Measurements from ENCODE around the gene UBAP1L.
"Not testable (repeated sequence)": the region's sequence is repeated elsewhere in the genome, so short reads cannot be mapped to it uniquely, and the experiment has no call there.

Gene UBAP1L

DNA sequence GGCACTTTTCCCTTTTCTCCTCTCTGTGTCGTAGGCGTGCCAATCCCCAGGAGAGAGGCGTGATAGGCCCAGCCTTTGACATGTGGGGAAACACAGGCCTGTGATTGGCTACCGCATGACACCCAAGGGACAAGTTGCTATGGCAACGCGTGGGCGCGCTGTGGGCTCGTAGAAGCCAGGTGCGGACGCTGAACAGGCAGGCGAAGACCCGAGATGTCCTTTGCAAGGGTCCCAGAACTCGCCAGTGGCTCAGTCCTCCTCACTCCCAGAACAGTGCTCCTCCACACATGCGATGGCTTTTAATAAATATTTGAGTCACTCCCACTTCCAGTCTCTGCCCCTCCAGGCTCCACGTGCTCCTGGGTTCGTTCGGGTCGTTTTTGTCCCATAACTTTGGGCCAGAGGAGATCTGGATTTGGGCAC, 65.6 kb downstream of the UBAP1L start:
- TF ChIP-seq, protein P1, sequence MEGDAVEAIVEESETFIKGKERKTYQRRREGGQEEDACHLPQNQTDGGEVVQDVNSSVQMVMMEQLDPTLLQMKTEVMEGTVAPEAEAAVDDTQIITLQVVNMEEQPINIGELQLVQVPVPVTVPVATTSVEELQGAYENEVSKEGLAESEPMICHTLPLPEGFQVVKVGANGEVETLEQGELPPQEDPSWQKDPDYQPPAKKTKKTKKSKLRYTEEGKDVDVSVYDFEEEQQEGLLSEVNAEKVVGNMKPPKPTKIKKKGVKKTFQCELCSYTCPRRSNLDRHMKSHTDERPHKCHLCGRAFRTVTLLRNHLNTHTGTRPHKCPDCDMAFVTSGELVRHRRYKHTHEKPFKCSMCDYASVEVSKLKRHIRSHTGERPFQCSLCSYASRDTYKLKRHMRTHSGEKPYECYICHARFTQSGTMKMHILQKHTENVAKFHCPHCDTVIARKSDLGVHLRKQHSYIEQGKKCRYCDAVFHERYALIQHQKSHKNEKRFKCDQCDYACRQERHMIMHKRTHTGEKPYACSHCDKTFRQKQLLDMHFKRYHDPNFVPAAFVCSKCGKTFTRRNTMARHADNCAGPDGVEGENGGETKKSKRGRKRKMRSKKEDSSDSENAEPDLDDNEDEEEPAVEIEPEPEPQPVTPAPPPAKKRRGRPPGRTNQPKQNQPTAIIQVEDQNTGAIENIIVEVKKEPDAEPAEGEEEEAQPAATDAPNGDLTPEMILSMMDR (IDR thresholded peaks at IDR 0.05; ENCODE audit: control insufficient read depth, insufficient read depth, low read depth, low read length, missing control alignments): no peak
- H3K4me3 ChIP-seq (ENCODE audit: control insufficient read depth, low read depth, low read length): peak overlapping the region; percentile 44
- DNase-seq (ENCODE audit: low read depth): peak; percentile 68

DNA sequence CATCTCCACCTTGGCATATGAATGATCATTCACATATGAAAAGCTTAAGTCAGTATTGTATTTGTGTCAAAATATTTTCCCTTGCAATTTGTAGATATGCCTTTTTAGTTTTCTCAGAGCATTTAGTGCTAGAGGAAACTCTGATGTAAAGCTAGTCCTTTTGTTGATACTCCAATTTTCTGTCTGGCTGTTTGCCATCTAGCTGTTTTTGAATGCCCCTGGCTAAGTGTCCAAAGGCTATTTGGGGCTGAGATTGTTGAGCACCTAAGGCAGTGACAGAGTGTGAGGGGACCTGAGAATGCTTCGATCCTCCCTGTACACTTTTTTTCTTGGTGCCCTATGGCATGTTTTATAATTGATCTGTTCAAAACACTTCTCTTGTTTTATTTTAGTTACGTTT, 66.8 kb downstream of the UBAP1L start:
- TF ChIP-seq, protein P1 (IDR thresholded peaks at IDR 0.05; ENCODE audit: control insufficient read depth, insufficient read depth, low read depth, low read length, missing control alignments): no peak
- no peak overlapping the region for H3K4me3 ChIP-seq (ENCODE audit: control insufficient read depth, low read depth, low read length)
- no peak for DNase-seq (ENCODE audit: low read depth)

DNA sequence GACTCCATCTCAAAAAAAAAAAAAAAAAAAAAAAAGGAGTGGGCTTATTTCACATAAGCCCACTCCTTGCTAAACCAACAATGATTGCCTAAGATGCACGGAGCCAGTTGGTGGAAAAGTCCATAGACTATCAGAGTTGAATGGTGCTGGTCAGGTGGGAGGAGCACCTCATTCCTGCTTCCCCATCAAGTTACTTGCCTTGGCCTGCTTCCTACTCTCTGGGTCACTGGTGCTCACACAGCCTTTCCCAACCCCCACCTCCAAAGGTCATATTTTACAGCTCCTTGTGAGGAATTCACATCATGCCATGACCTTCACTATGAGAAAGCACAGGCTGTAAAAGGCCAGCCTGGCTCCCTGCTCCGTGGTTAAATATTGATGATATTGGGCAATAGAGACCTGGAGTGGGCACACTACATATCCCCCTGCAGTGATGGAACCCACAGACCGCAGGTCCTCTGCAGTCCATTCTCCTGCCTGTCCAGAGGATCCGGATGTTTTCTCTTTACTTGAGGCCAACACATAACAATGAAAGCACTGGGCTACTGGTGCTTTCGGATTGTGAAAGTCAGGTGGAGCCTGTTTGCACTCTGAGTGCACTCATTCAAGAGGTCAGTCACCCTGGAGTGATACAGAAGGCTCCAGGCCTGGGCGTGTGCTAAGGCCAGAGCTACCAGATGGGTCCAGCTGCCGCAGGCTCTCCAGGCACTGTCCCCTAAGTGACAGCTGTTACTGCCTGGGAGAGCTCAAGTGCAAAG, 70.1 kb downstream of the UBAP1L start, which contains the start of gene SLC51B:
TSS of gene SLC51B (plus strand) at position 664 of the 758 bp plus-strand sequence. CDS start 4,618 bp downstream, outside the sequence.
- TF ChIP-seq, protein P1 (IDR thresholded peaks at IDR 0.05; ENCODE audit: control insufficient read depth, insufficient read depth, low read depth, low read length, missing control alignments): no peak
- DNase-seq (ENCODE audit: low read depth): no peak
- H3K4me3 ChIP-seq (ENCODE audit: control insufficient read depth, low read depth, low read length): no peak within 1 kb of the TSS

DNA sequence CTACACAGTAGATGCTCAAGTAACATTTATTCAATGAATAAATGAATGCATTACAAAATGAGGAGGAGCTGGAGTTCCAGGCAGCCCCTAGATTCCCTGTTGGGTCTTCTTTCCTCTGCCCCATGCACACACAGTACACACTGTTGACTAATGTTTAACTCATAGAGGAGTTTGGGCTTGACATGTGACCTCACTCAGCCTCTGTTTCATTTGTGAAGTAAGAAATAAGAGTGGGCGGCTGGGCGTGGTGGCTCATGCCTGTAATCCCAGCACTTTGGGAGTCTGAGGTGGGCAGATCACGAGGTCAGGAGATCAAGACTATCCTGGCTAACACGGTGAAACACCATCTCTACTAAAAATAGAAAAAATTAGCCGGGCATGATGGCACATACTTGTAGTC, 70.8 kb downstream of the UBAP1L start:
- DNase-seq (ENCODE audit: low read depth): peak; percentile 16
- not testable (repeated sequence) for H3K4me3 ChIP-seq (ENCODE audit: control insufficient read depth, low read depth, low read length)

DNA sequence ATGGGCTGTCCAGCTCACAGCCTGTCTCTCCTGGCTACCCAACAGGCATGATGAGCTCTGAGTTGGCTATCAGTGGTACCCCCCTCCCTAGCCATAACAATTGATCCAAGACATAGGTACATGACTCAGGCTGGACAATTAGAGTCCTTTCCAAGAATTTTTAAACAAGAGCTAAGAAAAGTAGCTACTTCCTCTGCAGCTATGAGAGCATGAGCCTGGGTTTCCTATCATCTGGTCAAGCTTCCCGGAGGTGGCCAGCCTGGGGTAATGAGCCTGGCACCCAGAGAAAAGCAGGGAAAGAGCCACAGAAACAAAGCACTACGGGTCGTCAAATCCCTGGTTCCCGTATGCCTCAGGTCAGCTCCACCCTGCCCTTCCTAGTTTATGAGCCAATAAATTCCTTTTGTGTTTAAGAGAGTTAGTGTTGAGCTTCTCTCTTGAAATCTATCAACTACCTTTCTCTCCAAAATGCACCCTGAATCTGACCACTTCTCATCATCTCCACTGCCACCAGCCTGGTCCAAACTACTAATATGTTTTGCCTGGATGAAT, 72.1 kb downstream of the UBAP1L start:
- H3K4me3 ChIP-seq (ENCODE audit: control insufficient read depth, low read depth, low read length): no peak overlapping the region
- DNase-seq (ENCODE audit: low read depth): no peak

More for the DNA sequence above, 72.1 kb downstream of the UBAP1L start:
- TF ChIP-seq, protein P1 (IDR thresholded peaks at IDR 0.05; ENCODE audit: control insufficient read depth, insufficient read depth, low read depth, low read length, missing control alignments): no peak
